Measurements from ENCODE around the gene GSTM5.

GRCh38 chr1:109725510-109725909, 13.5 kb downstream of the GSTM5 start:
- TF ChIP-seq POLR2A (IDR thresholded peaks at IDR 0.05) (no peak), CTCF (IDR thresholded peaks at IDR 0.05) (no peak)

Data from testis (tissue), 2 donors.